Skin epidermis (tissue), 12 donors: ENCODE data around the gene GABBR2.

Experiments used
- H3K27ac ChIP-seq, 21 experiments: fragments of 200-600 bp; sonication (generic) in 11 of 21; one replicate each; pipeline ENCODE4 v1.5.0; 2020; ENCODE audit warnings: mild to moderate bottlenecking in 3 of 21, inconsistent platforms in 2 of 21, moderate library complexity in 2 of 21
- H3K4me3 ChIP-seq, 7 experiments: fragments of 200-600 bp; sonication (generic) in 2 of 7; one replicate each; pipeline ENCODE4 v1.5.0; 2020; ENCODE audit warnings: inconsistent platforms in 2 of 7, mild to moderate bottlenecking in 2 of 7, moderate library complexity in 1 of 7

GABBR2 gene

GRCh38 chr9:98241357-98242300 is 467.1 kb downstream of the GABBR2 start:
- H3K27ac ChIP-seq: peak overlapping the region in 2 of 21 experiments; percentile 21 to 41

GRCh38 chr9:98240475-98240874 is 468.3 kb downstream of the GABBR2 start:
- no peak overlapping the region for H3K27ac ChIP-seq

More at GRCh38 chr9:98241357-98242300, 467.1 kb downstream of the GABBR2 start:
- no peak overlapping the region for H3K4me3 ChIP-seq

More at GRCh38 chr9:98240475-98240874, 468.3 kb downstream of the GABBR2 start:
- H3K4me3 ChIP-seq: no peak overlapping the region
